ENCODE data around the gene ADH7.
"Not testable (repeated sequence)": the region's sequence is repeated elsewhere in the genome, so short reads cannot be mapped to it uniquely, and the experiment has no call there.

The ADH7 gene

DNA sequence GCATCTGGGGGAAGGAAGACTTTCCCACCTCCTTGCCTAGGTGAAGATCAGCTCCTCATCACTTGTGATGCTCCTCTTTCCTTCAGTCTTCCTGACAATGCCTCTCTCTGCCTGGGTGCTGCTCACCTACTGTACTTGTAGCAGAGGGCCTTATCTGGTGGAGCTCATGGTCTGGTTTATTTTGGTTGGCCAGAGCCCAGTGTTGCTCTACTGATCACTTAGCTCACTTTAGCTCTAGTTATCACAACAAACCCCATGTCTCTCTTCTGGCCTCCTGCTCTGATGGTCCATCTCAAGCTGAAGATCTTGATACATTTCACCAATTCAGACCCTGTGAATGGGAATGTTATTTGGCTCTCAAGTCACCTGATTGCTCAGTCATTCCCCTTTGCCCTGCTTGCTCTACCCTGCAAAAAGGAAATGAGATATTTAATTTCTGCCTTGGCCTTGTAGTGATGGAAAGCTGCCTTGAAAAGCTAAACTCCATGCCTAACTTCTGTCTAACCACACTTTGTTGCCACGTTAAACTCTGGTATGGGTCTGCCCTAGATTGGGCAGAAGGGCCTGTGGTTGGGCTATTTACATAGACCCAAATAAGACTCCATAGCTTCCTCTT lies 52.3 kb downstream of the ADH7 start:
- peaks cover 6% of the 10 kb centered on the region for H3K27me3 Mint-ChIP-seq (ENCODE audit: low read depth, poor library complexity)
- H3K27ac Mint-ChIP-seq, result no peak overlapping the region
- DNase-seq, result no peak

DNA sequence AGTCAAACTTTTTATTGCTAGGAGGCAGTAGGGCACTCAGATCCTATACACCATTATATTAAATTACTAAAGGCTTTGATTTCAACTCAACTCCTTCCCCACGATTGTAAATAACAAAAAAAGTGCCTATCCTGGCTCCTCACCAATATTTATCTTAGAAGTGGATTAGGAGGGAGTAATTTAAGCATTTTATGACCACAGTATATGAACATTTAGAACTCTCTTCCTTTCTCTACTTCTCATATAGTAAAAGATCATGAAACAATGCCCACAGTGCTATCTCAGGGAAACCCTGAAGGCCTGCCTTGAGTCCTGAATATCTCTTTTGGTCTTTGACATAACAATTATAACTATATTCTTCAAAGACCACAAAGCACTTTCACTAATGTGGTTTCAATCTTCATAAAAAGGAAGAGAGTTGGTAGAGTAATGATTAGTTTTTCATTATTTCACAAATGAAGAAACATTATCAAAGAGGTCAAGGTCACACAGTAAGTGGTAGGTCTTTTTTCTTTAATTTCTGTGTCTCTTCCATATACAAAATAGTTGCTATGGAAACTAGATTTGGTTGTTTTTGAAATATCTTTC lies 53.5 kb downstream of the ADH7 start:
- no peaks in the 10 kb centered on the region for H3K4me1 Mint-ChIP-seq
- H3K4me3 Mint-ChIP-seq, result no peak overlapping the region
- peaks cover 2% of the 10 kb centered on the region for H3K9me3 Mint-ChIP-seq
- no peaks in the 10 kb centered on the region for H3K36me3 Mint-ChIP-seq (ENCODE audit: low read depth)
- no peak for DNase-seq
- peaks cover 6% of the 10 kb centered on the region for H3K27me3 Mint-ChIP-seq (ENCODE audit: low read depth, poor library complexity)
- no peak for TF ChIP-seq CTCF (IDR thresholded peaks at IDR 0.05)
- H3K27ac Mint-ChIP-seq, result no peak overlapping the region

More for the DNA sequence above, 52.3 kb downstream of the ADH7 start:
- no peak for TF ChIP-seq CTCF (IDR thresholded peaks at IDR 0.05)
- no peak overlapping the region for H3K4me3 Mint-ChIP-seq
- no peaks in the 10 kb centered on the region for H3K36me3 Mint-ChIP-seq (ENCODE audit: low read depth)
- no peaks in the 10 kb centered on the region for H3K9me3 Mint-ChIP-seq
- H3K4me1 Mint-ChIP-seq, result no peaks in the 10 kb centered on the region

- H3K27me3 Mint-ChIP-seq (ENCODE audit: low read depth, poor library complexity), result peaks cover 6% of the 10 kb centered on the region
- H3K9me3 Mint-ChIP-seq, result peaks cover 21% of the 10 kb centered on the region
- no peak overlapping the region for H3K4me3 Mint-ChIP-seq
- no peak for DNase-seq
- no peak for TF ChIP-seq CTCF (IDR thresholded peaks at IDR 0.05)
- no peak overlapping the region for H3K27ac Mint-ChIP-seq
- no peaks in the 10 kb centered on the region for H3K4me1 Mint-ChIP-seq
- H3K36me3 Mint-ChIP-seq (ENCODE audit: low read depth), result no peaks in the 10 kb centered on the region
These were observed 55.6 kb downstream of the ADH7 start for GRCh38 chr4:99379571-99379970.

GRCh38 chr4:99378876-99379275 lies 56.3 kb downstream of the ADH7 start:
- Mint-ChIP-seq H3K27ac (peak overlapping the region; percentile 22), H3K4me3 (no peak overlapping the region), H3K36me3 (ENCODE audit: low read depth) (no peaks in the 10 kb centered on the region), H3K9me3 (peaks cover 26% of the 10 kb centered on the region), H3K27me3 (ENCODE audit: low read depth, poor library complexity) (peaks cover 6% of the 10 kb centered on the region), H3K4me1 (no peaks in the 10 kb centered on the region)
- no peak for TF ChIP-seq CTCF (IDR thresholded peaks at IDR 0.05)
- DNase-seq, result no peak

- DNase-seq; H3K27me3 Mint-ChIP-seq (ENCODE audit: low read depth, poor library complexity); H3K4me1 Mint-ChIP-seq; H3K27ac Mint-ChIP-seq; H3K4me3 Mint-ChIP-seq; H3K36me3 Mint-ChIP-seq (ENCODE audit: low read depth): not testable (repeated sequence)
- H3K9me3 Mint-ChIP-seq, result peaks cover 38% of the 10 kb centered on the region
- TF ChIP-seq CTCF (IDR thresholded peaks at IDR 0.05), result peak; percentile 23
These were observed 57.8 kb downstream of the ADH7 start for GRCh38 chr4:99377341-99377740.

DNA sequence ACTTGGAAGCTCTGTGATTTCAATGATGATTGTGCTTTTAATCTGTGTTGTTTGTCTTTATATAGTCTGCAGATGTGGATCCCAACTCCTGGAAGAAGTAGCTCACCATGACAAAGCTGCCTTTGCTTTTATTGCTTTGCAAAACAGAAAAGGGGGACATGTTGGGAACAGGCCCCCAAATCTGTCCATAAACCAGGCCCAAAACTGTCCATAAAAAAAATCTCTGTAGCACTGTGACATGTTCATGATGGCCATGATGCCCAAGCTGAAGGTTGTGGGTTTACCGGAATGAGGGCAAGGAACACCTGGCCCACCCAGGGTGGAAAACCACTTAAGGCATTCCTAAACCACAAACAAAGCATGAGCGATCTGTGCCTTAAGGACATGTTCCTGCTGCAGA lies 62.7 kb downstream of the ADH7 start:
- not testable (repeated sequence) for H3K27ac Mint-ChIP-seq; DNase-seq; H3K36me3 Mint-ChIP-seq (ENCODE audit: low read depth); H3K4me1 Mint-ChIP-seq; H3K4me3 Mint-ChIP-seq; H3K27me3 Mint-ChIP-seq (ENCODE audit: low read depth, poor library complexity)
- peaks cover 44% of the 10 kb centered on the region for H3K9me3 Mint-ChIP-seq

DNA sequence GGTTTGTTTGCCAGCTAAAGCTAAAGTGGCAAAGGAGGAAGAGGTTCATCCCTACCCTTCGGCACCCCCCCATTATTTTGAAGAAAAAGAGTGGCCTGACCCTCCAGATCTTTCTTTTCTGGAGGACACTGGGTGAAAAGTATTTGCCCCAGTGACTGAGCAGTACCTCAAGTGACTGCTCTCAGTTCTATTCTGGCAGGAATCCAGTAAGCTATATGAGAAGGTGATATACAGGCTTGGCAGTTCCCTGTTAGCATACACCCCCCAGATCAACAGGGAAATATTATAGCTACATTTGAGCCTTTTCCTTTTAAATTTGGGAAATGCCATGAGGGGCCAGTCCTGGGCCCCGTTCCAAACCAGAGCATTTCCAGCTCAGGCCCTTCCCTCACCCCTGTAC lies 67.3 kb downstream of the ADH7 start:
- H3K4me3 Mint-ChIP-seq; H3K27ac Mint-ChIP-seq; H3K27me3 Mint-ChIP-seq (ENCODE audit: low read depth, poor library complexity); H3K4me1 Mint-ChIP-seq; H3K36me3 Mint-ChIP-seq (ENCODE audit: low read depth); DNase-seq: not testable (repeated sequence)
- H3K9me3 Mint-ChIP-seq, result peaks cover 29% of the 10 kb centered on the region
